Dendritic cell treated with granulocyte-macrophage colony-stimulating factor and Interleukin-4, amounts not matched to agents 40 ng/mL and 50 ng/mL, for 4 days (primary cell): Measurements from ENCODE around the gene WDR90.

Source experiments
- H3K27ac Mint-ChIP-seq: one replicate; pipeline ENCODE4 v1.8.0; 2022; ENCODE audit warnings: mild to moderate bottlenecking, mixed read lengths
- H3K27me3 Mint-ChIP-seq: one replicate; pipeline ENCODE4 v1.8.0; 2022; ENCODE audit warnings: mild to moderate bottlenecking, mixed read lengths
- H3K36me3 Mint-ChIP-seq: one replicate; pipeline ENCODE4 v1.8.0; 2022; ENCODE audit warnings: low read depth, mixed read lengths
- H3K4me1 Mint-ChIP-seq: one replicate; pipeline ENCODE4 v1.8.0; 2022; ENCODE audit warnings: low read depth, mixed read lengths
- H3K4me3 Mint-ChIP-seq: one replicate; pipeline ENCODE4 v1.8.0; 2022; ENCODE audit warnings: mild to moderate bottlenecking, moderate library complexity, mixed read lengths
- H3K9me3 Mint-ChIP-seq: one replicate; pipeline ENCODE4 v1.8.0; 2022; ENCODE audit warnings: mixed read lengths
- intact Hi-C: fragments of 100-400 bp; cut with micrococcal nuclease; formaldehyde crosslinking; loops from one replicate; pipeline ENCODE4 v1.15.0; 2022

WDR90 gene

DNA sequence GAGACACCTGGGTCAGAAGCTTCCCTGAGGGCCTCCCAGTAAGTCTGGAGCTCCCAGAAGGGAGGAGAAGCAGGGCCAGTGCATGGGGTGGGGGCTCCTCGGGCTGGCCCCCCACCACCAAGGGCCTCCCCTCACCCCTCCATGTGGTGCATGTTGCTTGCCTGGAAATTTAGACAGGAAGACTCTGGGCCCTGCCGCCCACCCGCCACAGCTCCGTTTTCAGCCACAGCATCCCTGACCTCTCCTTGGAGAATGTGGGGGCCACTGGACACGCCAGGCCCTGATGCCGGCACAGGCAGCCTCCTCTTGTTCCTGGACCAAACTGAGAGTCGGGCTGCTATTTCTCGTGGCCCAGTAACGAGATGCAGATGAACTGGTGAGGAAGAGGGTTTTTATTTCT lies 10.3 kb upstream of the WDR90 start:
- peaks cover 44% of the 10 kb centered on the region for H3K4me1 Mint-ChIP-seq
- peaks cover 34% of the 10 kb centered on the region for H3K36me3 Mint-ChIP-seq
- peaks cover 3% of the 10 kb centered on the region for H3K27me3 Mint-ChIP-seq
- no peak overlapping the region for H3K4me3 Mint-ChIP-seq
- no peak overlapping the region for H3K27ac Mint-ChIP-seq
- intact Hi-C loops: no loop called here
- H3K9me3 Mint-ChIP-seq: no peaks in the 10 kb centered on the region

DNA sequence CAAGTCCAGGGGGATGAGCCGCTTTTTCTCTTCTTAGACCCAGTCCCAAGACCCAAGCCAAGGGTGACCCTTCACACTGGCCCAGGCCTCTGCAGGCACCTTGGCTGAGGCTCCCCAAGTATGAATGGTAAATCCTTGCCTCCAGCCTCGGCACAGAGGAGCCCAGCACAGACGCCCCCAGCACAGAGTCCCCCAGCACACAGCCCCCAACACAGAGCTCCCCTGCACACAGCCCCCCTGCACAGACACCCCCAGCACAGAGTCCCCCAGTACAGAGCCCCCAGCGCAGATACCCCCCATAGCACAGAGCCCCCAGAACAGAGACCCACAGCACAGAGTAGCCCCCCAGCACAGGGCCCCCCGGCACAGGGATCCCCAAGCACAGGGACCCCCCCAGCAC lies 8.6 kb upstream of the WDR90 start:
- H3K27me3 Mint-ChIP-seq: peaks cover 3% of the 10 kb centered on the region
- H3K9me3 Mint-ChIP-seq: no peaks in the 10 kb centered on the region
- H3K4me3 Mint-ChIP-seq: peak overlapping the region; percentile 60
- peak overlapping the region; percentile 61 for H3K27ac Mint-ChIP-seq
- peaks cover 49% of the 10 kb centered on the region for H3K4me1 Mint-ChIP-seq
- intact Hi-C loops: no loop called here
- H3K36me3 Mint-ChIP-seq: peaks cover 39% of the 10 kb centered on the region

DNA sequence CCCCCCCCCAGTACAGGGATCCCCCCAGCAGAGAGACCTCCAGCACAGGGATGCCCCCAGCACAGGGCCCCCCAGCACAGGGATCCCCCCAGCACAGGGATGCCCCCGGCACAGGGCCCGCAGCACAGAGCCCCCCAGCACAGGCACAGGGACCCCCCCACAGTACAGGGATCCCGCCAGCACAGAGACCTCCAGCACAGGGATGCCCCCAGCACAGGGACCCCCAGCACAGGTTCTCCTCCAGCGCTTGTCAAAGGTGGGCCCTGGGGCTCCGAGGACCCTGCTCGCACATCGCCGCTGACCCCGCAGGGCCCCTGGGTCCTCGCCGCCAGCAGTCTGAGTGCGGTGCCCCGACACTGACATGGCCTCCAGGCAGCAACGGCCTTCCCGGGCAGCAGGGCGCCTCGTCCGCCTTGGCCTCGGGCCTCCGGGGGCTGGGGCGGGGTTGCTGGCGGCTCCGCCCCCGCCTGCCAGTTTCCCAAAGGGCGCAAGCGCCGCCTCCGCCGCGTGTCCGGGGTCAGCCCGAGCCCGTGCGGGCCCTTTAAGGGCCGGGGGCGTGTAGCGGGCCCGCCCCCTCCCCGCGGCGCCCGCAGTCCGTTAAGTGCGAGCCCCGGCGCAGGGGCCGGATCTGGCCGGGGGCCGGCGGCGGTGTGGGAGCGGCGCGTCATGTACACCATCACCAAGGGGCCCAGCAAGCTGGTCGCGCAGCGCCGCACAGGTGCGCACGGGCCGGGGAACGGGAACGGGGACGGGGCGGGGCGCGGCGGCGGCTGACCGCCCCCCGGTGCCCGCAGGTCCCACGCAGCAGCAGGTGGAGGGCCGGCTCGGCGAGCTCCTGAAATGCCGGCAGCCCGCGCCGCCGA lies 7.6 kb upstream of the WDR90 start, which contains the start of gene MCRIP2:
Gene MCRIP2, plus strand, starts transcription at position 503 of the 863 bp plus-strand sequence. Its CDS starts 164 bp downstream, at position 667.
- Mint-ChIP-seq H3K27me3 (peaks cover 3% of the 10 kb centered on the region), H3K9me3 (no peaks in the 10 kb centered on the region), H3K4me3 (peak within 1 kb of the TSS; percentile 78), H3K27ac (peak within 1 kb of the TSS; percentile 86), H3K36me3 (peaks cover 44% of the 10 kb centered on the region), H3K4me1 (peaks cover 59% of the 10 kb centered on the region)
- intact Hi-C loops: no loop called here

DNA sequence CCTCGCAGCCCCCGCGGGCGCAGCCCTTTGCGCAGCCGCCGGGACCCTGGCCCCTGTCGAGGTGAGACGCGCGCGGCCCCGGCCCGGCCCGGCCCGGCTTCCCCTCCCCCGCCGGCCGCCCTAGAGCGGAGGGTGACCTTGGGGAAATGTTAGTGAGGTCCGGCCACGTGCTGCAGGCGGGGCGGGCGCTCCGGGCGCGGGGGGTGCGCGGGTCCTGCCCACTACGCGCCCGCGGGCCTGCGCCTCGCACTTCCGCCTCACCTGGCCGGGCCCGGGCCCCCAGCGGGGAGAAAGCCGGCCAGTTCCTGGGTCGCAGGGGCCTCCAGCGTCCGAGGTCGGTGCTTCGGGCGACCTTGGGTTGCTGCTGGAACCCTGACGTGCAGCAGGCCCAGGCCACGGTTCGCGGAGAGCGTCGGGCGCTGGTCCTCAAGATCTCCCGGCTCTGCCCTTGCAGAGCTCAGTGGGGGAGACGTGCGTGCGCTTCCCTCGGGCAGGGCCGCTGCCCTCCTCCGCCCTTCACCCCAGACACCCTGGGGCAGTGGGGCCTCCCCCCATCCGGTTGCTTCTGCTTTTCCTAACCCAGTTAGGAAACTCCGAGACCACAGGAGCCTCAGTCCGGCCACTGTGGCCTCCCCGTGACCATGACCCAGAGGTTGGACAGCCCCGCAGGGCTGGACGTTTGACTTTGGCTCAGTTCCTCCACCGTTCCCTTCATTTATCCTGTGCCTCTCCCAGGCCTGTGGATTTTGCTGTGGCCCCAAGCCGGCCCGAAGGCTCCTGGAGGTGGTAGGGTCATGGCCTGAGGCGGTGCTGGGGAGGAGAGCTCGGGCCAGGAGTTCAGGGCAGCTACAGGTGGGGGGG lies 6.7 kb upstream of the WDR90 start:
- intact Hi-C loops: no loop called here

DNA sequence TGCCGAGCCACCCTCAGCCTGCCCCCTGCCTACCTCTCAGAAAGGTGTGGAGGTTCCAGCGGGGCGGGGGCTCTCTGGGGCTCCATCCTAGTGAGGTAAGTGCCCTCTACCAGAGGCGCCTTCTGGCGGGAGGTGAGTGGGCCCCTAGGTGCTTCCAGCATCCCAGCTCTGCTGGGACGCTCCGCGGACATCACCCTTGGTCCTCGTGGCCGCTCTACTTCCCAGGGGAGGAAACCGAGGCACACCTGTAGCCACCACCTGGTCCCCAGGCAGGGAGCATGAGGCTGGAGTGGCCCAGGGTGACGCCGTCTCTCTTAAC lies 6.2 kb upstream of the WDR90 start:
- Mint-ChIP-seq H3K4me1 (peaks cover 66% of the 10 kb centered on the region), H3K27ac (peak overlapping the region; percentile 86), H3K27me3 (peaks cover under 1% of the 10 kb centered on the region), H3K4me3 (peak overlapping the region; percentile 78), H3K36me3 (peaks cover 54% of the 10 kb centered on the region), H3K9me3 (no peaks in the 10 kb centered on the region)
- intact Hi-C loops: no loop called here

More for the DNA sequence above, 6.7 kb upstream of the WDR90 start:
- Mint-ChIP-seq H3K9me3 (no peaks in the 10 kb centered on the region), H3K4me3 (peak overlapping the region; percentile 78), H3K27me3 (peaks cover 3% of the 10 kb centered on the region), H3K4me1 (peaks cover 66% of the 10 kb centered on the region), H3K36me3 (peaks cover 48% of the 10 kb centered on the region), H3K27ac (peak overlapping the region; percentile 86)

DNA sequence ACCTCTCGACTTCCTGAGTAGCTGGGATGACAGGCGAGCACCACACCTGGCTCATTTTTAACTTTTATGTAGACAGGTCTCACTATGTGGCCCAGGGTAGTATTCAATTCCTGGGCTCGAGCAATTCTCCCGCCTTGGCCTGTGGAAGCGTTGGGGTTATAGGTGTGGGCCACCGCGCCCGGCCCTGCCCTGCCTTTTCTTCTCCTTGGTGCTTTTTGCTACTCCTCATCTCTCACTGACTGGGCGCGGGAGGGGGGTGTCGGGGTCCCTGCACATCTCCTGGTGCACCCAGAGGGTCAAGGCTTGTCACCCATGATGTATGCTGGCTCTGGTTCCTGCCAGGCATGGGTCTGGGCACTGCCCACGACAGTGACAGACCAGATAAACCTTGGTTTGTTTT lies 4.6 kb upstream of the WDR90 start:
- Mint-ChIP-seq H3K27ac (no peak overlapping the region), H3K9me3 (no peaks in the 10 kb centered on the region), H3K36me3 (peaks cover 54% of the 10 kb centered on the region), H3K4me3 (no peak overlapping the region), H3K27me3 (no peaks in the 10 kb centered on the region), H3K4me1 (peaks cover 68% of the 10 kb centered on the region)
- intact Hi-C loops: no loop called here

DNA sequence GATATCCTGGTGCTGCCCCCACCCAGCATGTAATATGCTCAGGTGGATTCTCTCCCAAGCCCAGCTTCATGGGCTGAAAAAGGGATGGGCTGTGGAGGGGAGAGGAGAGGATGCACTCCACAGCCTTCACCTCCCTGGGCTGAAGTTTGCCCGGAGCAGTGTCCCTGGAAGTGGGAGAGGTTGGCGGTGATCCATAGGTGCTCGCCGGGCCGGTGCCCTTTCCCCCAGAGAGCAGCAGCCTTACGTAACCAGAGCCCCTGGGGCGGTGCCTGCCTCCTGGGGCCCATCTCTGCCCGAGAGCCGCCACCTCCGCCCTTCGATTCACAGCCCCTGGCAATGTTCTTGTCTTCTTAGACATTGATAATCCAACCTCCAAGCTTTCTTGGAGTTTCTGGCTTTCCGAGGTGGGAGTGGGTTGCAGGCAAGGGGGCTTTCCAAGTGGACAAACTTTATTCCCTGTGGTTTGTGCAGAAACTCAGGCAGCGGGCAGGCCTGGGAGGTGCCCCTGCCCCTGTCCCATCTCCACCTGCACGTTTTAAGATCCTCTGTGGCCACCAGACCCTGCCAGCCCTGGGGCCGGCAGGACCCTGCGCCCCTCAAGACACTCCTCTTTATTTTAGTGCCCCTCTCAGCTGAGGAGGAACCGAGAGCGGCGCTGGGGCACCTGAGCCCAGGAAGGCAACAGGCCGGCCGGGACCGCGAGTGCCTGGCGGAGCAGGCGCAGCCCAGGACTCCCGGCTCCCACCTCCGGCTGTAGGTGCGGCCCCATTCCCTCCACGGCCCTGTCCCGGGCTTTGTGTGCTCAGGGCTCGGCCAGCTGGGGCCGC lies 3.1 kb upstream of the WDR90 start:
- Mint-ChIP-seq H3K4me3 (no peak overlapping the region), H3K27ac (no peak overlapping the region), H3K4me1 (peaks cover 72% of the 10 kb centered on the region), H3K9me3 (no peaks in the 10 kb centered on the region), H3K36me3 (peaks cover 54% of the 10 kb centered on the region), H3K27me3 (no peaks in the 10 kb centered on the region)
- intact Hi-C loops: no loop called here

DNA sequence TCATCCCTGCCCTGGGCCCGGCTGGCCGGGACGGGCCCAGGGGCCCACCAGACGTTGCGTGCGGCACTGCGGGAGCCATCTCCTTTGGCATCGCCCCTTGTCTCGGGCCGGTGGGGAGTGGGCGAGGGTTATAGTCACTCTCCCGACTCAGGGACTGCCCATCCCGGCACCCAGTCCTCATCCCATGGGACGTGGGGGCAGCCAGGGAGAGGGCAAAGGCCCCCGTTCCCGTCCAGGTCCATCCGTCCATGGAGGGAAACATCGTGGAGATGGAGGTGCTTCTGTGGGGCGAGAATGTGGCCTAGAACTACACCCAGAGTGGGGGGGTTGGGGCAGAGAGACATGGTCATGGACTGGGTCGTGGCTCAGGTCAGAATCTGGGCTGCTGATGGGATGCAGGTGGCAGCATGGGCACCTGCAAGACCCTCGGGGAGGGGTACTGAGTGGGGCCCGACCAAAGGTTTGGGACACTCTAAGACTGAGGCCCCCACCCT lies 2.4 kb upstream of the WDR90 start:
- H3K36me3 Mint-ChIP-seq: peaks cover 54% of the 10 kb centered on the region
- H3K27ac Mint-ChIP-seq: no peak overlapping the region
- intact Hi-C loops: no loop called here
- no peaks in the 10 kb centered on the region for H3K9me3 Mint-ChIP-seq
- no peaks in the 10 kb centered on the region for H3K27me3 Mint-ChIP-seq
- H3K4me3 Mint-ChIP-seq: no peak overlapping the region
- H3K4me1 Mint-ChIP-seq: peaks cover 79% of the 10 kb centered on the region

DNA sequence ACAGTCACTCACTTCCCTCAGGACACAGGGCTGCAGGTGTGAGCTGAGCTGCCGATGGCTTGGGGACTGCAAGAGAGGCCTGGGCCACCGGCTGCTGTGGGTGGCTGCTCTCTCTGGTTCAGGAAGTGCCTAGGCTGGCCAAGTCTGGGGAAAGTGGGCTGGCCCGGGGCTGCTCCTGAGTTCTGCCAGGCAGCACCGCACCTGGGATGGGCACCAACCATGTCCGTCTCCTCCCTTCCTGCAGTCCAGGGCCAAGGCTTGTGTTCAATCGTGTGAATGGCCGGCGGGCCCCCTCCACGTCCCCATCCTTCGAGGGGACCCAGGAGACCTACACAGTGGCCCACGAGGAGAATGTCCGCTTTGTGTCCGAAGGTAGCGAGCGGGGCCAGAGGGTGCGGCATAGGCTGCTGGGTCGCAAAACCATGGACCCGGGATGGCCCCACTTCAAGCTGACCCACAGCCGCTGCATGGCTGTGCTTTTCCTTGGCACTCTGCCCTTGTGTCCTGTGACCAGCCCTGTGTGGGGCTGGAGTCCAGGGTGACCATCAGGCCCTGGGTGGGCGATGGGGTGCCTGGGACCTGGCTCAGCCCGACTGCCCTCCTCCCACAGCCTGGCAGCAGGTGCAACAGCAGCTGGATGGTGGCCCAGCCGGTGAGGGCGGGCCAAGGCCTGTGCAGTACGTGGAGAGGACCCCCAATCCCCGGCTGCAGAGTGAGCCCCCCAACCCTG lies 1.8 kb upstream of the WDR90 start:
- H3K27me3 Mint-ChIP-seq: no peaks in the 10 kb centered on the region
- H3K9me3 Mint-ChIP-seq: no peaks in the 10 kb centered on the region
- intact Hi-C loops: no loop called here
- peak overlapping the region; percentile 6 for H3K4me3 Mint-ChIP-seq
- H3K27ac Mint-ChIP-seq: peak overlapping the region; percentile 87
- H3K36me3 Mint-ChIP-seq: peaks cover 54% of the 10 kb centered on the region
- H3K4me1 Mint-ChIP-seq: peaks cover 79% of the 10 kb centered on the region

DNA sequence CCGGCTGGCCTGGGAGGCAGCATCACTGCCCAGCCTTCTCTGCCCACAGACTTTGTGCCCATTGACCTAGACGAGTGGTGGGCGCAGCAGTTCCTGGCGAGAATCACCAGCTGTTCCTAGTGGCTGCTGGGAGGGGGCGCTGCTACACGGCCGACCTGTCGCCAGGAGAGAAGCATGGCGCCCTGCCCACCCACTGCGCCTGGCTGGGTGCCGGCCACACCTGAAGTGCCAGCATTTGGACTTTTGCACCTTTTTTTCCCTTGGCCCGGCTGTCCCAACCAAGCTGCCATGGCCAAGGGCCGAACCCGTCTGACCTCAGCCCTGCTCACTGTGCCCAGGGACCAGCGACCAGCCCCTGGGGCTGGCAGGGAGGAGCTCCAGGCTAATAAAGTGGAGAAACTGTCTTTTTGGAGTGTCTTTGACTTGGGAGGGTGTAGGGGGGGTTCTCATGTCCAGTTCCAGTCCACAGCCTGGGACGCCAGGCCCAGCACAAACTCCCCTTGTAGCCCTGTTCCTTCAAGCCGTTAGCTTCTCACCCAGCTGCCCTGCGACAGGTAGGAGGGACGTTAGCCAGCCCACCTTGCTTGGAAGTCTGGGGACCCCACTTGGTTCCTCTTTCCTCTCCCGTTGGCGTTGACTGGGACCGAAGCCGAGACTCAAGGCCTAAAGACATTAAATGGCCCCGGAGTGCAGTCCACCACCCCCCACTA lies 939 bp upstream of the WDR90 start:
- intact Hi-C loops: no loop called here
- H3K4me1 Mint-ChIP-seq: peaks cover 72% of the 10 kb centered on the region
- peak overlapping the region; percentile 81 for H3K4me3 Mint-ChIP-seq

DNA sequence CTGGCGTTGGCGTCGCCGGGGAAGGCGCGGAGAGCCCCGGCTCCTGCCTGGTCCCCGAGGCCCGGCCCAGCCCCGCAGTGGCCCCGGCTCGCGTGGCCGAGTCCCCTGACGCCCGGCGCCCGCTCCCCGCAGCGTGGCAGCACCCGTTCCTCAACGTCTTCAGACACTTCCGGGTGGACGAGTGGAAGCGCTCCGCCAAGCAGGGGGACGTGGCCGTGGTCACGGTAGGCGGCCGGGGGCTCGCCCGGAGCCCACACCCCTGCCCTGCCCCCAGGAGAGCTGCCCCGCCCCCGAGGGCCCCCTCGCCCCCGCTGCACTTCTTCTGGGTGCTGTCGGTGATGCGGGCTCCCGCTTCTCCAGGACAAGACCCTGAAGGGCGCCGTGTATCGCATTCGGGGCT lies 466 bp downstream of the WDR90 start:
- Mint-ChIP-seq H3K9me3 (no peaks in the 10 kb centered on the region), H3K36me3 (peaks cover 44% of the 10 kb centered on the region), H3K4me3 (peak overlapping the region; percentile 66), H3K27me3 (no peaks in the 10 kb centered on the region), H3K27ac (peak overlapping the region; percentile 37), H3K4me1 (peaks cover 57% of the 10 kb centered on the region)
- intact Hi-C loops: loop anchor here (1.0 kb wide), 2 partner anchors 11 to 60 kb away; no protein-coding TSS in a partner anchor

More for the DNA sequence above, 939 bp upstream of the WDR90 start:
- Mint-ChIP-seq H3K27ac (peak overlapping the region; percentile 87), H3K9me3 (no peaks in the 10 kb centered on the region), H3K27me3 (no peaks in the 10 kb centered on the region), H3K36me3 (peaks cover 47% of the 10 kb centered on the region)

DNA sequence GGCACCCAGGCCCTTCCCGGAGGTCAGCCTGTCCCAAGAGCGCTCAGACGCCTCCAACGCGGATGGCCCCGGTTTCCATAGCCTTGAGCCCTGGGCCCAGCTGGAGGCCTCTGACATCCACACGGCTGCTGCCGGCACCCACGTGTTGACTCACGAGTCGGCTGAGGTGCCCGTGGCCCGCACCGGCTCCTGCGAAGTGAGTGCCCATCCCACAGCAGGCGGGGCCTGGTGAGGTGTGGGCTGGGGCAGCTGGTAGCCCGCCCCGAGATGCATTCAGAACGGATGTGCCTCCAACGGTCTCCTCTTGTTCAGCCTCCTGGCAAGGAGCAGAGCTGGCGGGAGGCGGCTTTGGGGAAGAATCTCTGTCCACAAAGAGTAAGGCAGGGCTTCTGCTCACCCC lies 2.7 kb downstream of the WDR90 start:
- no peaks in the 10 kb centered on the region for H3K27me3 Mint-ChIP-seq
- no peak overlapping the region for H3K4me3 Mint-ChIP-seq
- no peaks in the 10 kb centered on the region for H3K9me3 Mint-ChIP-seq
- H3K36me3 Mint-ChIP-seq: peaks cover 40% of the 10 kb centered on the region
- H3K27ac Mint-ChIP-seq: no peak overlapping the region
- intact Hi-C loops: no loop called here
- H3K4me1 Mint-ChIP-seq: peaks cover 37% of the 10 kb centered on the region
